ENCODE results near the gene OR2AE1. TPM values are rescaled to one million over a fixed set of nuclear protein-coding genes. Genes with fewer than 3 reads are reported as not detected.
A peak's percentile ranks its signal among the peaks of the same experiment; 100 is the strongest.

Gene OR2AE1
- total and polyA plus RNA-seq, 9 of the 15 experiments (the other 6 are each of a cell fraction or from before 2014, with no cell fraction given): 0.27 TPM; not detected in 8

DNA sequence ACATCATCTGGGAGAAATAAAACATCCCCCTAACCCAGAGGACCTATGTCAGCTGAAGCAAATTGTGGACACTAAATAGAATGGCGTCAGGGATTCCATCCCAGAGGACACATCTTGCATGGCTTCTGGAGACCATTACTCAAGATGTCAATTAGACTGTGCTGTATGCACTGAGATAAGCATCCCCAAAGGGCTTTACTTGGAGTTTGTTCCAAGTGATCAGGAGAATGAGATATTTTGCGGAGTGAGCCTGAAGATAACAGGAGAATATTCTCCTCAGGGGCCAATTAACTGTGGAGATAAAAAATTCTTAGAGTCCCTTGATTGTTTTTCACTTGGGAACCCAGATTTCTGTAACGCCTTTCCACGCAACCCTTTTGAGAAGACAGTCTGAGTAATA lies 4.5 kb upstream of the OR2AE1 start (continued):
- TF ChIP-seq ZBTB8A (IDR thresholded peaks at IDR 0.05; ENCODE audit: partially characterized antibody) (no peak), POLR2H (tag; IDR thresholded peaks at IDR 0.05; ENCODE audit: low read depth) (no peak), BRF1 (IDR thresholded peaks at IDR 0.05; ENCODE audit: borderline replicate concordance, extremely low read depth, insufficient read length) (no peak), NEUROD1 (IDR thresholded peaks at IDR 0.05; ENCODE audit: borderline replicate concordance, low read depth, low read length, partially characterized antibody) (no peak), TBP (optimal IDR thresholded peaks at IDR 0.05; ENCODE audit: low read depth, low read length) (no peak), ZNF384 (IDR thresholded peaks at IDR 0.05; ENCODE audit: low read depth, low read length) (no peak), ZNF586 (CRISPR knock-in tag; conservative IDR thresholded peaks at IDR 0.05) (no peak), BCOR (IDR thresholded peaks at IDR 0.05) (0 out of 2 replicates have a peak, but pooled peaks have one; percentile 26), SUPT5H (IDR thresholded peaks at IDR 0.05) (no peak), PML (IDR thresholded peaks at IDR 0.05; ENCODE audit: low read length) (peak; percentile 74; the same call in 1 of the 2 replicates), ZBED1 (IDR thresholded peaks at IDR 0.05) (no peak), NBN (IDR thresholded peaks at IDR 0.05; ENCODE audit: low read depth) (peak; percentile 25; the same call in 1 of the 2 replicates), JUND (IDR thresholded peaks at IDR 0.05; ENCODE audit: borderline replicate concordance, low read depth, low read length) (no peak), JUND (tag; IDR thresholded peaks at IDR 0.05; ENCODE audit: borderline replicate concordance, low read depth, low read length) (0 out of 3 replicates have a peak, but pooled peaks have one; percentile 21), TEAD1 (CRISPR knock-in tag; IDR thresholded peaks at IDR 0.05) (peak in 1 of 2 experiments; percentile 81; a peak in 2 of 4 replicates), CBFA2T3 (IDR thresholded peaks at IDR 0.05) (peak; percentile 91), GABPB1 (CRISPR knock-in tag; IDR thresholded peaks at IDR 0.05) (no peak), TCF7 (IDR thresholded peaks at IDR 0.05; ENCODE audit: borderline replicate concordance) (no peak)
- TF ChIP-seq, protein P1, sequence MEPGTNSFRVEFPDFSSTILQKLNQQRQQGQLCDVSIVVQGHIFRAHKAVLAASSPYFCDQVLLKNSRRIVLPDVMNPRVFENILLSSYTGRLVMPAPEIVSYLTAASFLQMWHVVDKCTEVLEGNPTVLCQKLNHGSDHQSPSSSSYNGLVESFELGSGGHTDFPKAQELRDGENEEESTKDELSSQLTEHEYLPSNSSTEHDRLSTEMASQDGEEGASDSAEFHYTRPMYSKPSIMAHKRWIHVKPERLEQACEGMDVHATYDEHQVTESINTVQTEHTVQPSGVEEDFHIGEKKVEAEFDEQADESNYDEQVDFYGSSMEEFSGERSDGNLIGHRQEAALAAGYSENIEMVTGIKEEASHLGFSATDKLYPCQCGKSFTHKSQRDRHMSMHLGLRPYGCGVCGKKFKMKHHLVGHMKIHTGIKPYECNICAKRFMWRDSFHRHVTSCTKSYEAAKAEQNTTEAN (CRISPR knock-in tag; IDR thresholded peaks at IDR 0.05): no peak
- TF ChIP-seq, protein P2, sequence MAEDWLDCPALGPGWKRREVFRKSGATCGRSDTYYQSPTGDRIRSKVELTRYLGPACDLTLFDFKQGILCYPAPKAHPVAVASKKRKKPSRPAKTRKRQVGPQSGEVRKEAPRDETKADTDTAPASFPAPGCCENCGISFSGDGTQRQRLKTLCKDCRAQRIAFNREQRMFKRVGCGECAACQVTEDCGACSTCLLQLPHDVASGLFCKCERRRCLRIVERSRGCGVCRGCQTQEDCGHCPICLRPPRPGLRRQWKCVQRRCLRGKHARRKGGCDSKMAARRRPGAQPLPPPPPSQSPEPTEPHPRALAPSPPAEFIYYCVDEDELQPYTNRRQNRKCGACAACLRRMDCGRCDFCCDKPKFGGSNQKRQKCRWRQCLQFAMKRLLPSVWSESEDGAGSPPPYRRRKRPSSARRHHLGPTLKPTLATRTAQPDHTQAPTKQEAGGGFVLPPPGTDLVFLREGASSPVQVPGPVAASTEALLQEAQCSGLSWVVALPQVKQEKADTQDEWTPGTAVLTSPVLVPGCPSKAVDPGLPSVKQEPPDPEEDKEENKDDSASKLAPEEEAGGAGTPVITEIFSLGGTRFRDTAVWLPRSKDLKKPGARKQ (CRISPR knock-in tag; IDR thresholded peaks at IDR 0.05): no peak

All from K562 (cell line).